Measurements from ENCODE around the gene BBS9.
"Not testable (repeated sequence)": the region's sequence is repeated elsewhere in the genome, so short reads cannot be mapped to it uniquely, and the experiment has no call there.

The BBS9 gene

GRCh38 chr7:33201821-33202220 is 72.5 kb downstream of the BBS9 start:
- DNase-seq, result no peak

- no peak for DNase-seq
These were observed 81.6 kb downstream of the BBS9 start for GRCh38 chr7:33210958-33211357.

GRCh38 chr7:33212144-33212543 is 82.8 kb downstream of the BBS9 start:
- no peak for DNase-seq

- no peak for DNase-seq
These were observed 86.6 kb downstream of the BBS9 start for GRCh38 chr7:33215992-33216391.

GRCh38 chr7:33217595-33217994 is 88.2 kb downstream of the BBS9 start:
- no peak for DNase-seq

GRCh38 chr7:33218841-33219535 is 89.6 kb downstream of the BBS9 start:
- DNase-seq, result not testable (repeated sequence)

GRCh38 chr7:33220231-33220630 is 90.9 kb downstream of the BBS9 start:
- no peak for DNase-seq

- DNase-seq, result no peak
These were observed 92.0 kb downstream of the BBS9 start for GRCh38 chr7:33221390-33221789.

GRCh38 chr7:33232632-33233145 is 103.3 kb downstream of the BBS9 start:
- no peak for DNase-seq

- no peak for DNase-seq
These were observed 104.3 kb downstream of the BBS9 start for GRCh38 chr7:33233659-33234058.

- DNase-seq, result peak; percentile 11
These were observed 107.7 kb downstream of the BBS9 start for GRCh38 chr7:33237036-33237435.

- DNase-seq, result peak; percentile 33
These were observed 114.0 kb downstream of the BBS9 start for GRCh38 chr7:33243319-33243881.

- no peak for DNase-seq
These were observed 119.3 kb downstream of the BBS9 start for GRCh38 chr7:33248671-33249070.

- DNase-seq, result no peak
These were observed 121.1 kb downstream of the BBS9 start for GRCh38 chr7:33250421-33250871.

- no peak for DNase-seq
These were observed 121.9 kb downstream of the BBS9 start for GRCh38 chr7:33251301-33251700.

- no peak for DNase-seq
These were observed 129.2 kb downstream of the BBS9 start for GRCh38 chr7:33258491-33258951.

- no peak for DNase-seq
These were observed 132.2 kb downstream of the BBS9 start for GRCh38 chr7:33261585-33261984.

- no peak for DNase-seq
These were observed 133.1 kb downstream of the BBS9 start for GRCh38 chr7:33262476-33262875.

GRCh38 chr7:33271839-33272371 is 142.5 kb downstream of the BBS9 start:
- DNase-seq, result not testable (repeated sequence)

GRCh38 chr7:33273356-33273755 is 144.0 kb downstream of the BBS9 start:
- no peak for DNase-seq

GRCh38 chr7:33276325-33276724 is 147.0 kb downstream of the BBS9 start:
- no peak for DNase-seq

- DNase-seq, result no peak
These were observed 147.4 kb downstream of the BBS9 start for GRCh38 chr7:33276729-33277128.

GRCh38 chr7:33278095-33278494 is 148.7 kb downstream of the BBS9 start:
- DNase-seq, result no peak

- no peak for DNase-seq
These were observed 157.1 kb downstream of the BBS9 start for GRCh38 chr7:33286501-33286900.

Data from suppressor macrophage treated with lipopolysaccharide for 4 hours (primary cell).